NCI-H460 (cell line): ENCODE measurements around the gene GALNTL6. TPM values are rescaled to one million over a fixed set of nuclear protein-coding genes. Genes with fewer than 3 reads are reported as not detected.

Experiments
- DNase-seq: peaks from one replicate; pipeline ENCODE4 v3.0.0-alpha.2; 2016; ENCODE audit warnings: low read depth; ENCODE audit errors: extremely low read depth
- total RNA-seq: library from RNA; depleted of rRNA; stranded (reverse); fragments of >200 nt; shearing (Covaris generic); gene quantifications from 2 replicates; pipeline ENCODE4 v1.2.3, GENCODE V29; 2014

Gene GALNTL6
- total RNA-seq, 1 experiment from 2014 or later = 0.57 TPM

GRCh38 chr4:172099376-172099775, 286.2 kb downstream of the GALNTL6 start:
- no peak for DNase-seq

GRCh38 chr4:172103456-172103855, 290.3 kb downstream of the GALNTL6 start:
- no peak for DNase-seq

GRCh38 chr4:172104539-172104938, 291.3 kb downstream of the GALNTL6 start:
- DNase-seq = no peak

GRCh38 chr4:172105918-172106317, 292.7 kb downstream of the GALNTL6 start:
- no peak for DNase-seq

GRCh38 chr4:172109466-172109865, 296.3 kb downstream of the GALNTL6 start:
- DNase-seq = no peak

- DNase-seq = no peak
These were observed 311.6 kb downstream of the GALNTL6 start for GRCh38 chr4:172124656-172125308.

- DNase-seq = no peak
These were observed 312.2 kb downstream of the GALNTL6 start for GRCh38 chr4:172125443-172125842.

- no peak for DNase-seq
These were observed 314.0 kb downstream of the GALNTL6 start for GRCh38 chr4:172127168-172127567.

GRCh38 chr4:172129593-172129992, 316.4 kb downstream of the GALNTL6 start:
- DNase-seq = no peak

- no peak for DNase-seq
These were observed 321.3 kb downstream of the GALNTL6 start for GRCh38 chr4:172134521-172134920.

GRCh38 chr4:172141025-172141424, 327.8 kb downstream of the GALNTL6 start:
- DNase-seq = no peak

- DNase-seq = no peak
These were observed 329.1 kb downstream of the GALNTL6 start for GRCh38 chr4:172142281-172142741.

GRCh38 chr4:172143605-172144314, 330.6 kb downstream of the GALNTL6 start:
- no peak for DNase-seq

GRCh38 chr4:172147687-172148086, 334.5 kb downstream of the GALNTL6 start:
- DNase-seq = no peak

GRCh38 chr4:172149329-172149728, 336.1 kb downstream of the GALNTL6 start:
- DNase-seq = no peak

GRCh38 chr4:172152284-172152683, 339.1 kb downstream of the GALNTL6 start:
- no peak for DNase-seq

- DNase-seq = no peak
These were observed 340.5 kb downstream of the GALNTL6 start for GRCh38 chr4:172153719-172154118.

GRCh38 chr4:172155838-172156345, 342.7 kb downstream of the GALNTL6 start:
- DNase-seq = no peak

GRCh38 chr4:172157946-172158345, 344.7 kb downstream of the GALNTL6 start:
- no peak for DNase-seq

GRCh38 chr4:172163215-172163614, 350.0 kb downstream of the GALNTL6 start:
- DNase-seq = no peak

- no peak for DNase-seq
These were observed 355.7 kb downstream of the GALNTL6 start for GRCh38 chr4:172168888-172169287.

- no peak for DNase-seq
These were observed 356.7 kb downstream of the GALNTL6 start for GRCh38 chr4:172169871-172170270.
